GM21367 (cell line): Measurements from ENCODE around the gene LBX1.

ENCODE experiments used
- ATAC-seq: cut with Tn5 transposase; IDR thresholded peaks from one replicate; pipeline ENCODE4 v1.9.1; 2021; ENCODE audit not compliant: unreplicated experiment

Gene LBX1

GRCh38 chr10:101244321-101245050, 15.2 kb upstream of the LBX1 start:
- no peak for ATAC-seq

GRCh38 chr10:101241840-101242707, 12.8 kb upstream of the LBX1 start:
- no peak for ATAC-seq

- no peak for ATAC-seq
Observed at GRCh38 chr10:101238732-101239105, 9.5 kb upstream of the LBX1 start.

- ATAC-seq: no peak
Observed at GRCh38 chr10:101237982-101238731, 8.9 kb upstream of the LBX1 start.

- no peak for ATAC-seq
Observed at GRCh38 chr10:101237081-101237981, 8.1 kb upstream of the LBX1 start.

GRCh38 chr10:101236376-101237080, 7.3 kb upstream of the LBX1 start:
- no peak for ATAC-seq

GRCh38 chr10:101235766-101236165, 6.5 kb upstream of the LBX1 start:
- ATAC-seq: no peak

- ATAC-seq: no peak
Observed at GRCh38 chr10:101234333-101234732, 5.1 kb upstream of the LBX1 start.

- ATAC-seq: no peak
Observed at GRCh38 chr10:101233863-101234262, 4.6 kb upstream of the LBX1 start.

- ATAC-seq: no peak
Observed at GRCh38 chr10:101233443-101233842, 4.2 kb upstream of the LBX1 start.

- ATAC-seq: no peak
Observed at GRCh38 chr10:101231912-101232689, 2.8 kb upstream of the LBX1 start.

- ATAC-seq: no peak
Observed at GRCh38 chr10:101231092-101231491, 1.8 kb upstream of the LBX1 start.

- ATAC-seq: no peak
Observed at GRCh38 chr10:101230183-101230917, 1.1 kb upstream of the LBX1 start.

- ATAC-seq: no peak
Observed at GRCh38 chr10:101228966-101229265, 347 bp downstream of the LBX1 start.

- ATAC-seq: no peak
Observed at GRCh38 chr10:101228153-101228965, 904 bp downstream of the LBX1 start.

GRCh38 chr10:101227429-101228152, 1.7 kb downstream of the LBX1 start:
- no peak for ATAC-seq
